Gastroesophageal sphincter (tissue), 4 donors: Measurements from ENCODE around the gene PPM1N. TPM values are rescaled to one million over a fixed set of nuclear protein-coding genes. Genes with fewer than 3 reads are reported as not detected.

ENCODE experiments used
- ATAC-seq: fragments of 150-250 bp; one replicate; pipeline ENCODE4 v1.9.1; 2016; ENCODE audit warnings: mild to moderate bottlenecking, moderate library complexity
- H3K27ac ChIP-seq, 4 donors: fragments of 200-600 bp; sonication (generic) in 3 of 4; 1 replicate in 3 of 4; 2 replicates in 1 of 4; pipeline ENCODE4 v1.5.1; 2016 to 2019
- H3K27me3 ChIP-seq: fragments of 200-600 bp; sonication (generic); one replicate; pipeline ENCODE4 v1.5.1; 2019
- H3K36me3 ChIP-seq, 2 donors: fragments of 200-600 bp; sonication (generic); one replicate each; pipeline ENCODE4 v1.5.1; 2019; ENCODE audit warnings: control low read depth in 1 of 2
- H3K4me1 ChIP-seq, 3 donors: fragments of 200-600 bp; sonication (generic); 1 replicate in 2 of 3; 2 replicates in 1 of 3; pipeline ENCODE4 v1.5.1; 2016 to 2019; ENCODE audit warnings: control low read depth in 2 of 3
- H3K4me3 ChIP-seq, 2 donors: fragments of 200-600 bp; sonication (generic); one replicate each; pipeline ENCODE4 v1.5.1; 2019; ENCODE audit warnings: mild to moderate bottlenecking in 1 of 2, moderate library complexity in 1 of 2
- H3K9me3 ChIP-seq, 3 donors: fragments of 200-600 bp; sonication (generic); one replicate each; pipeline ENCODE4 v1.5.1; 2017 to 2019; ENCODE audit warnings: control low read depth in 2 of 3
- EP300 ChIP-seq: sonication (generic); formaldehyde crosslinking; IDR thresholded peaks from one replicate; pipeline ENCODE4 v1.6.1; 2017; ENCODE audit warnings: antibody characterized with exemption, mild to moderate bottlenecking
- POLR2A ChIP-seq, 2 donors: fragments of 450-650 bp; IDR thresholded peaks; one replicate each; pipeline ENCODE4 v1.6.1; 2017; ENCODE audit warnings: antibody characterized with exemption in 2 of 2, mild to moderate bottlenecking in 2 of 2, moderate library complexity in 1 of 2
- POLR2AphosphoS5 ChIP-seq: sonication (generic); formaldehyde crosslinking; IDR thresholded peaks from one replicate; pipeline ENCODE4 v1.6.1; 2017; ENCODE audit warnings: antibody characterized with exemption
- WGBS, 2 donors: methylation state at CpG; one replicate each; pipeline ENCODE4 v1.1.5; 2018; ENCODE audit warnings: low coverage in 1 of 2; 5-methylcytosine and 5-hydroxymethylcytosine counted together
- total RNA-seq, 4 donors: library from RNA; depleted of rRNA; stranded (reverse); fragments of >200 nt; gene quantifications; one replicate each; pipeline ENCODE4 v1.1.0, GENCODE V29; 2016
- TF ChIP-seq, protein P1 (sequence below), 4 experiments: fragments of 200-600 bp in 2 of 4; fragments of 450-650 bp in 2 of 4; sonication (generic) in 1 of 4; IDR thresholded peaks; one replicate each; pipeline ENCODE4 v1.5.1; 2017 to 2019; ENCODE audit warnings: antibody characterized with exemption in 4 of 4, mild to moderate bottlenecking in 2 of 4, moderate library complexity in 2 of 4

PPM1N gene
- total RNA-seq, 4 donors from 2014 or later, result 0.96 to 3.2 (median 2.1) TPM

DNA sequence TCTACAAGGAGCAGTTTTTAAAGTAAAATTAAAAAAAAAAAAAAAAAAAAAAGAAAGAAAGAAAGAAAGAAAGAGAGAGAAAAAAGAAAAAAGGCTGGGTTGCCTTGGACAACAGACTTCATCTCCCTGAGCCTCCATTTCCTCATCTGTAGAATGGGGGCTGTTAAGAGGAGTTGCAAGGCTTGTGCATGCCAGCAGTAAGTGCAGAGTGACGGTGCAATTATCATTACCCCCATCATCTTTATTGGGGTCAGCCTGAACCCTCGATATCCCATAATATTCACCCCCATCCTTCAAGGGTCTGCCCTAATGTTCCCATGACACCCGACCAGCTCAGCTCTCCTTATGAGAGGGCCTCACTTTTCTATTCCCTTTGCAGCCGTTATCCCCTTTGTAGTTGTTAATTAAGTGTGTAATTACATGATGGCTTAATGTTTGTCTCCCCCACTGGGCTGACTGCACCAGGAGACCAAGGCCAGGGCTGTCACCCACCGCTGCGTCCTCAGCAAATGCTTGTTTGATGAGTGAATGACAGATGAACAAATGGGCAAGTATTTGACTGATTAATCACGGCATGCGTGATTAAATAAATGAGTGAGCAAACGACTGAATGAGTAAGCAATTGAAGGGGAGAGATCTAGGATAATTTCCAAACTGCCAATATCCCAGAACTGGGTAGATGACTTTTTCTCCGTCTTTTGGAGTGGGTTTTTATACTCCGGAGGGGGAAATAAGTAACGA, 20.4 kb upstream of the PPM1N start:
- no peaks in the 10 kb centered on the region for H3K27me3 ChIP-seq

DNA sequence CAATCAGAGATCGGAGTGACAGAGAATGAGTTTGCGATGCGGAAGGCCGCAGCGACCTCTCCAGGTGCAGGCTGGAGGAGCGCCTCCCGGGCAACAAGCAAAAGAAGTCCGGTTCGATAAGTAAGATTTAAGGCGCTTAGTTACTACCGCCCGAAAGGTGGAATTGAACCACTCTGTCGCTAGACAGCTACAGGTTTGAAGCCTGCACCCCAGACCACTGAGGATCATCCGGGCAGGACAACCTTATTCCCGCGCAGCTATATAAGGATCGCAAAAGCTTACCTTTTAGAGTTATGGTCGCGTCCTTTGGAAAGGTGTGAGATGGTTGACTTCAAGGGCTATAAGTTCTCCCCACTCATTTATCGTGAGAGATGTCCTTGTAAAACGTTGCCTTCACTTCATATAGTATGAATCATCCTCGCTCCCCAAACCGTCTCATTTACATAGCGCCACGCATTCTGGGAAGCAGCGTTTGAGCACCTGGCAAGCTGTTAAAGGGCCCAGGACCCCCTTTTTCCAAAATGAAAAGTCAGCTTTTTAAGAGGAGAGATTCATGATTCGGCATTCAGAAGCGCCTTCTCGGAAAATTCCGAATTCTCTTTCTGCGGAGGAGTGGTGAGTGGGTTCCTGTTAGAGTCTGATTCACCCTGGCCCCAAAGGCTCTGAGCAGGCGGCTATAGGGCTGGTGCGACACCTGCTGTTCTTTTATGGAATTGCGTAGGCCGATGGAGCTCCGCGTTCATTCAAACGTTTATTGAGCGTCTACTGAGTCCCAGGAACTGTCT, 19.6 kb upstream of the PPM1N start:
- Histone ChIP-seq H3K4me3 (peak overlapping the region; percentile 59 to 73), H3K27me3 (no peaks in the 10 kb centered on the region), H3K4me1 (peaks cover 0 to 17% (median 0%) of the 10 kb centered on the region in 3 donors), H3K27ac (peak overlapping the region; percentile 88 to 98 (median 92)), H3K9me3 (no peaks in the 10 kb centered on the region), H3K36me3 (no peaks in the 10 kb centered on the region)
- peak; percentile 15 for TF ChIP-seq POLR2AphosphoS5
- TF ChIP-seq POLR2A (IDR thresholded peaks at IDR 0.05), result peak in 1 of 2 donors; percentile 45
- TF ChIP-seq EP300, result no peak
- TF ChIP-seq, protein P1, sequence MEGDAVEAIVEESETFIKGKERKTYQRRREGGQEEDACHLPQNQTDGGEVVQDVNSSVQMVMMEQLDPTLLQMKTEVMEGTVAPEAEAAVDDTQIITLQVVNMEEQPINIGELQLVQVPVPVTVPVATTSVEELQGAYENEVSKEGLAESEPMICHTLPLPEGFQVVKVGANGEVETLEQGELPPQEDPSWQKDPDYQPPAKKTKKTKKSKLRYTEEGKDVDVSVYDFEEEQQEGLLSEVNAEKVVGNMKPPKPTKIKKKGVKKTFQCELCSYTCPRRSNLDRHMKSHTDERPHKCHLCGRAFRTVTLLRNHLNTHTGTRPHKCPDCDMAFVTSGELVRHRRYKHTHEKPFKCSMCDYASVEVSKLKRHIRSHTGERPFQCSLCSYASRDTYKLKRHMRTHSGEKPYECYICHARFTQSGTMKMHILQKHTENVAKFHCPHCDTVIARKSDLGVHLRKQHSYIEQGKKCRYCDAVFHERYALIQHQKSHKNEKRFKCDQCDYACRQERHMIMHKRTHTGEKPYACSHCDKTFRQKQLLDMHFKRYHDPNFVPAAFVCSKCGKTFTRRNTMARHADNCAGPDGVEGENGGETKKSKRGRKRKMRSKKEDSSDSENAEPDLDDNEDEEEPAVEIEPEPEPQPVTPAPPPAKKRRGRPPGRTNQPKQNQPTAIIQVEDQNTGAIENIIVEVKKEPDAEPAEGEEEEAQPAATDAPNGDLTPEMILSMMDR (IDR thresholded peaks at IDR 0.05), result peak; percentile 98 to 99 (median 98)
- ATAC-seq, result peak; percentile 82
- 0 to 2% methylated on average over 10 to 35 of the region's 39 CpGs for WGBS, 2 donors

More for the DNA sequence above, 20.4 kb upstream of the PPM1N start:
- H3K4me1 ChIP-seq, result peaks cover 0 to 17% (median 0%) of the 10 kb centered on the region in 3 donors
- TF ChIP-seq, protein P1 (IDR thresholded peaks at IDR 0.05), result no peak
- TF ChIP-seq POLR2A (IDR thresholded peaks at IDR 0.05) (no peak), POLR2AphosphoS5 (no peak), EP300 (no peak)
- H3K9me3 ChIP-seq, result no peaks in the 10 kb centered on the region
- ATAC-seq, result no peak
- H3K36me3 ChIP-seq, result no peaks in the 10 kb centered on the region
- H3K4me3 ChIP-seq, result peak overlapping the region; percentile 59 to 73
- WGBS, 2 donors, result 7 to 11% methylated on average over 6 to 10 of the region's 12 CpGs
- peak overlapping the region; percentile 88 to 98 (median 92) for H3K27ac ChIP-seq

DNA sequence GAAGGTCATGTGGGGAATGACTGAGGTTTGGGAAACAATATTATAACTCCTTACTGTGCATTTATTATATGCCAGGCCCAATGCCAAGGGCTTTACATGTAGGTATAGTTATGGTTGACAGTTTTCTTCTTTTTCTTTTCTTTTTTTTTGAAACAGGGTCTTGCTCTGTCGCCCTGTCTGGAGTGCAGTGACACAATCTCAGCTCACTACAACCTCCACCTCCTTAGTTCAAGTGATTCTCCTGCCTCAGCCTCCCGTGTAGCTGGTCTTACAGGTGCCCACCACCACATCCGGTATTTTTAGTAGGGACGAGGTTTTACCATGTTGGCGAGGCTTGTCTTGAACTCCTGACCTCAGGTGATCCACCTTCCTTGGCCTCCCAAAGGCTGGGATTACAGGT, 15.2 kb upstream of the PPM1N start:
- ATAC-seq, result no peak
- Histone ChIP-seq H3K9me3 (no peaks in the 10 kb centered on the region), H3K4me1 (peaks cover 0 to 21% (median 0%) of the 10 kb centered on the region in 3 donors), H3K27me3 (no peaks in the 10 kb centered on the region), H3K36me3 (peaks cover 0 to 3% of the 10 kb centered on the region in 2 donors), H3K27ac (no peak overlapping the region), H3K4me3 (no peak overlapping the region)
- TF ChIP-seq, protein P1 (IDR thresholded peaks at IDR 0.05), result no peak
- TF ChIP-seq POLR2AphosphoS5 (no peak), EP300 (no peak), POLR2A (IDR thresholded peaks at IDR 0.05) (no peak)
- WGBS, 2 donors, result 88 to 90% methylated on average over 4 to 5 of the region's 5 CpGs

DNA sequence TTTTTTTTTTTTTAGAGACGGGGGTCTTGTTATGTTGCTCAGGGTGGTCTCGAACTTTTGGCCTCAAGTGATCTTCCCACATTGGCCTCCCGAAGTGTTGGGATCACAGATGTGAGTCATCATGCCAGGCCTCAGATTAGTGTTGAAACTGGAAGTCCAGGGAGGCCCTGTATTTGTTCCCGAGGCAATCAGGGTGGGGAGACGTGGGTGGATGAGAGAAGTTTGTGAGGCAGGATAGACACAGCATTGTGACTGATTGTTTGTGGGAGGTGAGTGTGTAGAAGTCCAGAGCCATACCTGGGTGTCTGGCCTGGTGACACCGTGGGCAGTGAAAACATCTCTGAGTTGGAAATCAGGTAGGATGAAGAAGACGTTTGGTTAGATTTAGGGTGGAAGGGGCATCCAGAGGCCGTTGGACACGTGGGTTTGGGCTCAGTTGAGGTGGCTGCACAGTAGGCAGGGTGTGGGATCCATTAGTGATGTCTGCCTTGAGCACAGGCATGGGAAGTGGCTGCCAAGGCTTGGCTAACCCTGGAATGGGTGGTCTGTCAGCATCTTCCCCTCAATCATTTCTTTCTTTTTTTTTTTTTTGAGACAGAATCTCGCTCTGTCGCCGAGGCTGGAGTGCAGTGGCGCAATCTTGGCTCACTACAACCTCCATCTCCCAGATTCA, 13.8 kb upstream of the PPM1N start:
- 60 to 73% methylated on average over 2 to 12 of the region's 13 CpGs for WGBS, 2 donors
- H3K36me3 ChIP-seq, result peaks cover 0 to 11% of the 10 kb centered on the region in 2 donors
- H3K9me3 ChIP-seq, result no peaks in the 10 kb centered on the region
- TF ChIP-seq, protein P1 (IDR thresholded peaks at IDR 0.05), result no peak
- TF ChIP-seq POLR2A (IDR thresholded peaks at IDR 0.05), result no peak
- TF ChIP-seq EP300, result no peak
- TF ChIP-seq POLR2AphosphoS5, result no peak
- peaks cover 0 to 14% (median 0%) of the 10 kb centered on the region in 3 donors for H3K4me1 ChIP-seq
- ATAC-seq, result no peak
- H3K27ac ChIP-seq, result no peak overlapping the region
- H3K27me3 ChIP-seq, result no peaks in the 10 kb centered on the region
- no peak overlapping the region for H3K4me3 ChIP-seq
